ENCODE data around the gene CROCC. TPM values are rescaled to one million over a fixed set of nuclear protein-coding genes. Genes with fewer than 3 reads are reported as not detected.
"Not testable (repeated sequence)": the region's sequence is repeated elsewhere in the genome, so short reads cannot be mapped to it uniquely, and the experiment has no call there.

CROCC gene
- polyA plus RNA-seq (2012; ENCODE audit: insufficient read depth, insufficient read length), result 29.7 TPM

- peak within 1 kb of the TSS; percentile 63 for H3K4me3 ChIP-seq (ENCODE audit: low read length)
- peak; percentile 85 for DNase-seq (ENCODE audit: low read depth, low spot score)
Measured at GRCh38 chr1:16921391-16922185, at the start of gene CROCC. CROCC (plus strand) TSS chr1:16921931; CDS start chr1:16922019, 88 bp downstream.

GRCh38 chr1:16872152-16873075 is 49.3 kb upstream of the CROCC start:
- not testable (repeated sequence) for DNase-seq (ENCODE audit: low read depth, low spot score); H3K4me3 ChIP-seq (ENCODE audit: low read length)

GRCh38 chr1:16873076-16873879 is 48.5 kb upstream of the CROCC start:
- DNase-seq (ENCODE audit: low read depth, low spot score); H3K4me3 ChIP-seq (ENCODE audit: low read length): not testable (repeated sequence)

- not testable (repeated sequence) for H3K4me3 ChIP-seq (ENCODE audit: low read length); DNase-seq (ENCODE audit: low read depth, low spot score)
Measured at GRCh38 chr1:16874968-16875765, 46.6 kb upstream of the CROCC start.

- not testable (repeated sequence) for H3K4me3 ChIP-seq (ENCODE audit: low read length); DNase-seq (ENCODE audit: low read depth, low spot score)
Measured at GRCh38 chr1:16881742-16882141, 40.0 kb upstream of the CROCC start.

GRCh38 chr1:16882986-16883385 is 38.7 kb upstream of the CROCC start:
- no peak for DNase-seq (ENCODE audit: low read depth, low spot score)
- H3K4me3 ChIP-seq (ENCODE audit: low read length), result no peak overlapping the region

GRCh38 chr1:16884487-16884886 is 37.2 kb upstream of the CROCC start:
- H3K4me3 ChIP-seq (ENCODE audit: low read length); DNase-seq (ENCODE audit: low read depth, low spot score): not testable (repeated sequence)

GRCh38 chr1:16886860-16887605 is 34.7 kb upstream of the CROCC start:
- no peak for DNase-seq (ENCODE audit: low read depth, low spot score)
- no peak overlapping the region for H3K4me3 ChIP-seq (ENCODE audit: low read length)

GRCh38 chr1:16888860-16889816 is 32.6 kb upstream of the CROCC start:
- H3K4me3 ChIP-seq (ENCODE audit: low read length), result no peak overlapping the region
- DNase-seq (ENCODE audit: low read depth, low spot score), result no peak

GRCh38 chr1:16890539-16891021 is 31.2 kb upstream of the CROCC start:
- DNase-seq (ENCODE audit: low read depth, low spot score), result not testable (repeated sequence)

GRCh38 chr1:16891057-16891456 is 30.7 kb upstream of the CROCC start:
- DNase-seq (ENCODE audit: low read depth, low spot score); H3K4me3 ChIP-seq (ENCODE audit: low read length): not testable (repeated sequence)

More at GRCh38 chr1:16890539-16891021, 31.2 kb upstream of the CROCC start:
- H3K4me3 ChIP-seq (ENCODE audit: low read length), result not testable (repeated sequence)

- DNase-seq (ENCODE audit: low read depth, low spot score); H3K4me3 ChIP-seq (ENCODE audit: low read length): not testable (repeated sequence)
Measured at GRCh38 chr1:16892978-16893525, 28.7 kb upstream of the CROCC start.

GRCh38 chr1:16893796-16894195 is 27.9 kb upstream of the CROCC start:
- H3K4me3 ChIP-seq (ENCODE audit: low read length); DNase-seq (ENCODE audit: low read depth, low spot score): not testable (repeated sequence)

- DNase-seq (ENCODE audit: low read depth, low spot score); H3K4me3 ChIP-seq (ENCODE audit: low read length): not testable (repeated sequence)
Measured at GRCh38 chr1:16894338-16894737, 27.4 kb upstream of the CROCC start.

- not testable (repeated sequence) for DNase-seq (ENCODE audit: low read depth, low spot score)
- peak overlapping the region; percentile 48 for H3K4me3 ChIP-seq (ENCODE audit: low read length)
Measured at GRCh38 chr1:16895233-16895597, 26.5 kb upstream of the CROCC start.

Measured in Jurkat, Clone E6-1 (cell line).